ENCODE results near the gene GLTPD2. TPM values are rescaled to one million over a fixed set of nuclear protein-coding genes. Genes with fewer than 3 reads are reported as not detected.
"Not testable (repeated sequence)": the region's sequence is repeated elsewhere in the genome, so short reads cannot be mapped to it uniquely, and the experiment has no call there.

Gene GLTPD2
- total and polyA plus RNA-seq, 9 donors, result 0.41 to 2.2 (median 0.84) TPM; not detected in 1

DNA sequence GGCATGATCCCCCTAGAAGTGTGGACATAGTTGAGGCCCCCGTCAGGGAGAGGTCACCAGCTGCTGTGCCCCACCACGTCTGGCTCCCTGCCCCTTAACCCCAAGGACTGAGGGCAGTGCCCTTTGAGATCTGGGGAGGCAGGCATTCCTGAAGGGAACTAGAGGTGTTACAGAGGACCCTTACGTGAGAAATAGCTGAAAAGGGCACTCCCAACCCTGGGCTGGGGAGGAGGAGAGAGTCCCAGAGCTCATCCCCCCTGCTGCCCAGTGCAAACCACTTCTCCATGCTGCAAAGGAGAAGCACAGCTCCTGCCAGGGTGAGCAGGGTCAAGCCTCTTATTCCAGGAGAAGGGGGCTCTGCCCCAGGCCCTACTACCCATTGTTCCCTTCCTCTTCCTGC, 34.1 kb downstream of the GLTPD2 start:
- Histone ChIP-seq H3K9me3 (replicated peaks; ENCODE audit: control insufficient read depth, low read depth, low read length) (no peaks in the 10 kb centered on the region), H3K4me1 (ENCODE audit: control insufficient read depth, insufficient read depth, low read length) (no peaks in the 10 kb centered on the region), H3K27me3 (ENCODE audit: control insufficient read depth, insufficient read depth, low read length) (no peaks in the 10 kb centered on the region), H3K27ac (ENCODE audit: low read length) (no peak overlapping the region), H3K4me3 (ENCODE audit: low read length) (no peak overlapping the region), H3K36me3 (ENCODE audit: control insufficient read depth, insufficient read depth, low read length) (peaks cover 37% of the 10 kb centered on the region)
- no peak for DNase-seq
- WGBS (ENCODE audit: insufficient coverage), result 40% methylated on average over 1 of the region's 3 CpGs

DNA sequence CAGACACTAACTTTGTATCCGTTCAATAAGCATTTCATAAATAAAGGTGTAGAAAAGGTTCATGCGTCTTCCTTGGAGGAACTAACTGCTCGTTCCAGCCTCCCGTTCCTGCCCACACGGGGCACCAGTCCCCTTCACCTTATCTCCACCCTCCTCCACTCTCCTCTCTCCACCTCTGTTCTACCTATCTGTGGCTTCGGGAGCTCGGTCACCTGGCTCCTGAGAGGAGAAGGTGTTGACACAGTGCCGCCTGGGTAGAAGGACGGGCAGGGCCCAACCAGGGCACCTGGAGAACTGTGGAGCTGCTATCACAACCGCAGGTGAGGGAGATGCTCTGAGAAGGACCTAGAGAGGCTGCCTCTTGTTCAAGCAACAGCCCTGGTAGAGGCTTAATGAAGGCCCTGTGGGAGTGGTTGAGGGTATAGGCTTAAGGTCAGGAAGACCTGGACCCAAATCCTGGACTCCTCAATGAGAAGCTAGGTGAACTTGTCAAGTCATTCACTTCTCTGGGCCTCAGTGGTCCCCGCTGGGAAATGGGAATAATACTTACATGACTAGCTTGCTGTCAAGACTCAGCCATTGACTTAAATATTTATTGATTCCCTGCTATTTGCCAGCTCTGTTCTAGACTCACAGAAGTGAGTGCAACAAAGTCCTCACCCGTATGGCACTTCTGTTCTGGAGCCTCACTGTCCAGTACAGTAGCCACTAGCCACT, 34.8 kb downstream of the GLTPD2 start:
- no peaks in the 10 kb centered on the region for H3K27me3 ChIP-seq (ENCODE audit: control insufficient read depth, insufficient read depth, low read length)
- H3K36me3 ChIP-seq (ENCODE audit: control insufficient read depth, insufficient read depth, low read length), result peaks cover 31% of the 10 kb centered on the region
- WGBS (ENCODE audit: insufficient coverage), result 85% methylated on average over 3 of the region's 12 CpGs
- no peak overlapping the region for H3K27ac ChIP-seq (ENCODE audit: low read length)
- H3K9me3 ChIP-seq (replicated peaks; ENCODE audit: control insufficient read depth, low read depth, low read length), result no peaks in the 10 kb centered on the region
- no peaks in the 10 kb centered on the region for H3K4me1 ChIP-seq (ENCODE audit: control insufficient read depth, insufficient read depth, low read length)
- DNase-seq, result no peak
- H3K4me3 ChIP-seq (ENCODE audit: low read length), result no peak overlapping the region

DNA sequence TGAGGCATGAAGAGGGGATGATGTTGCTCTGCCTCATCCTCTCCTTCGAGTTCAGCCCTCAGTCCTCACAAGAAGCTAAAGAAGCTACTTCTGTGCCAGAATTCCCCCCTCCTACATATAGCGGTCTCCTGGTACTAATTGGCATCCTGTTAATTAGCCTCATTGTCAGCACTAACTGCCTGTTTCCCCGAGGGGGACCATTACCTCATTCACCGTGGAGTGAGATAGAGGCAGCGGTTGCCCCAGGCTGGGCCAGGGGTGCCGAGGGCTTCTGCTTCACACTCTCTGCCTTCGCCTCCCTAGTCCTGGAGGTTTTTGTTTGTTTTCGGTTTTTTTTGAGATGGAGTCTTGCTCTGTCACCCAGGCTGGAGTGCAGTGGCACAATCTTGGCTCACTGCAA, 38.6 kb downstream of the GLTPD2 start:
- DNase-seq, result no peak
- H3K36me3 ChIP-seq (ENCODE audit: control insufficient read depth, insufficient read depth, low read length), result peaks cover 14% of the 10 kb centered on the region
- no peaks in the 10 kb centered on the region for H3K4me1 ChIP-seq (ENCODE audit: control insufficient read depth, insufficient read depth, low read length)
- no peaks in the 10 kb centered on the region for H3K9me3 ChIP-seq (replicated peaks; ENCODE audit: control insufficient read depth, low read depth, low read length)
- H3K27me3 ChIP-seq (ENCODE audit: control insufficient read depth, insufficient read depth, low read length), result no peaks in the 10 kb centered on the region
- H3K4me3 ChIP-seq (ENCODE audit: low read length), result no peak overlapping the region
- H3K27ac ChIP-seq (ENCODE audit: low read length), result no peak overlapping the region
- WGBS (ENCODE audit: insufficient coverage), result 46% methylated on average over 6 of the region's 8 CpGs

DNA sequence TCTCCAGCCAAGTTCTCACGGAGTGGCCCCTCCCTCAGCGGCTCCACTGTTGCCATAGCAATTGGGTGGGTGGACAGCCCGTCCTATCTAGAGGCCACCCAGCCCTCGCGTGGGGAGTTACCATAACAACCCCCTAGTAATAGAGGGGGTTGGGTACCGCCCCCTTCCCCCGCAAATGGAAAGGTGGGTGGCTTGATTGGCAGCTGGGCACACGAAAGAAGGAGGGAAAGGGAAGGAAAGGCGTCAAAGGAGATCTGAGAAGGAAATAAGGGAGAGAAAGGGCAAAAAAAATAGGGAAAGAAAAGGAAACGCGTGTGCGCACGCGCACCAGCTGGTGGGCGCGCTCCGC, 44.0 kb downstream of the GLTPD2 start:
- H3K27me3 ChIP-seq (ENCODE audit: control insufficient read depth, insufficient read depth, low read length); H3K36me3 ChIP-seq (ENCODE audit: control insufficient read depth, insufficient read depth, low read length); H3K9me3 ChIP-seq (replicated peaks; ENCODE audit: control insufficient read depth, low read depth, low read length); DNase-seq: not testable (repeated sequence)
- Histone ChIP-seq H3K4me1 (ENCODE audit: control insufficient read depth, insufficient read depth, low read length) (peaks cover 25% of the 10 kb centered on the region), H3K27ac (ENCODE audit: low read length) (peak overlapping the region; percentile 84), H3K4me3 (ENCODE audit: low read length) (peak overlapping the region; percentile 56)
- WGBS (ENCODE audit: insufficient coverage), result 0% methylated on average over 10 of the region's 17 CpGs

DNA sequence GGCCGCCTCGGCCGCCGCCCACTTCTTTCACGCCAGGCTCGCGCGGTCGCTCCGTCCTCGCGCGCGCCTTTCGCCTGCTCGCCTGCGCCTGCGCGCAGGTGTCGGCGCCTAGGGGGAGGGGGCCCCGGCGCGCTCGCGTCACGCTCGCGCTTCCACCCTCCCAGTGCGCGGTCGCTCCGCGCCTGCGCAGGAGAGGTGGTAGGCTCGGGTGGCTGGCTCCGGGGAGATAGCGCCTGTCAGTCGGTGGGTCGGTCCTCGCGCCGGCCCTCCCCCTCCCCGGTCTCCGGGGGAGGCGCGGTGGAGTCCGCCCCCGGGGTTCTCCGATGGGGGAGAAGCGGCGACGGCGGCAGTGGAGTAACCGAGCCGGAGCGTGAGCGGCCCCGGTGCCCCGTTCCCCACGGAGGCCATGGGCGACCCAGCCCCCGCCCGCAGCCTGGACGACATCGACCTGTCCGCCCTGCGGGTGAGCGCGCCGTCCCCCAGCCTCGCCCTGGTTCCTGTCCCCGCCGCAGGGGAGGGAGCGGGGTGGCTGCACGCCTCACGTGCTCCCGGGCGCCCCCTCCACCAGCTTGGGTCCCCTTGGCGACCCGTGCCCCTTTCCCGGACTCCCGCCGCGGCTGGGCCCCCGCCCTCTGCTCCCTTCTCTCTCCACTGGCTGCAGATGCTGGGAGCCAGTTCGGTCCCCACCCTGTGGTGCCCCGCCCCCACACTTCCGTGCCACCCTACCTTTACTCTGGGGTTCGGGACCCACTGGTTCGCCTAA, 44.6 kb downstream of the GLTPD2 start, which contains the start of gene MINK1:
Gene MINK1 (plus strand): TSS at position 163 of the 763 bp plus-strand sequence. CDS start 244 bp downstream, at position 407.
- H3K27me3 ChIP-seq (ENCODE audit: control insufficient read depth, insufficient read depth, low read length), result no peaks in the 10 kb centered on the region
- H3K4me3 ChIP-seq (ENCODE audit: low read length), result peak within 1 kb of the TSS; percentile 84
- WGBS (ENCODE audit: insufficient coverage), result under 1% methylated on average over 75 of the region's 91 CpGs
- peaks cover 25% of the 10 kb centered on the region for H3K4me1 ChIP-seq (ENCODE audit: control insufficient read depth, insufficient read depth, low read length)
- H3K36me3 ChIP-seq (ENCODE audit: control insufficient read depth, insufficient read depth, low read length), result peaks cover 7% of the 10 kb centered on the region
- no peaks in the 10 kb centered on the region for H3K9me3 ChIP-seq (replicated peaks; ENCODE audit: control insufficient read depth, low read depth, low read length)
- peak; percentile 98 for DNase-seq
- H3K27ac ChIP-seq (ENCODE audit: low read length), result peak within 1 kb of the TSS; percentile 86

DNA sequence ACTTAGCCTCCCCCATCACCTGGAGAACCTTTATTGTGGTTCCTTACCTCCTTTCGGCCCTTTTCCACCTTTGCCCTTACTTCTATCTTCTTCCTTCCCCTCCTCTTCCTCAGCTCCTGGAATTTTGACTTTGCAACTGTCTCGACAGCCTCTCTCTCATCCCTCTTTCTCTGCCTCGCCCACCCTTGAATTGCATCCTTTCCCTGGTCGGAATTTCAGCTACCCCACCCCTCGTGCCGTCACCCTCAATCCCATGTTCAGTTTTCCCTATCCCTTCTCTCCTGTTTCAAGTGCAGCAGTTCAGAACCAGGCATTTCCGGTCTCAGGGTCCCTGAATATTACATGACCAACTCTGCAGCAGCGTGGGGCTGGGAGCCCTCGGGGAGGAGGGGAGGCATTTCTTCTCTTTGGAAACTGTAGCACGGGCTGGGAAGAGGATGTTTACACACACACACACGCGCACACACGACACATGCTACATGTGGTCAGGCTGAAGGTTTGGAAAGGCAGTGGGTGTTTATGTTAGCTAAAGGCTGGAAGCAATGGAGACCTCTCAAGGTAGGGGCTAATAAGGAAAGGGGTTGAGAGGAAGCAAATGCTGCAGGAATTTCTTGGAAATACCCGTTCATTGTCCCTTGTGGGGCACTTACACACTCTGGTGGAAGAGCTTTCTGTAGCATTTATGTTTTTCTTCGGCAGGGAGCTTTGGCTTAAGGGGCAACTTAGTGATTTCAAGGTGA, 45.3 kb downstream of the GLTPD2 start:
- peaks cover 25% of the 10 kb centered on the region for H3K4me1 ChIP-seq (ENCODE audit: control insufficient read depth, insufficient read depth, low read length)
- peak overlapping the region; percentile 86 for H3K27ac ChIP-seq (ENCODE audit: low read length)
- peak overlapping the region; percentile 84 for H3K4me3 ChIP-seq (ENCODE audit: low read length)
- 1% methylated on average over 8 of the region's 15 CpGs for WGBS (ENCODE audit: insufficient coverage)
- DNase-seq, result peak; percentile 79
- no peaks in the 10 kb centered on the region for H3K9me3 ChIP-seq (replicated peaks; ENCODE audit: control insufficient read depth, low read depth, low read length)
- H3K36me3 ChIP-seq (ENCODE audit: control insufficient read depth, insufficient read depth, low read length), result peaks cover 10% of the 10 kb centered on the region
- no peaks in the 10 kb centered on the region for H3K27me3 ChIP-seq (ENCODE audit: control insufficient read depth, insufficient read depth, low read length)

DNA sequence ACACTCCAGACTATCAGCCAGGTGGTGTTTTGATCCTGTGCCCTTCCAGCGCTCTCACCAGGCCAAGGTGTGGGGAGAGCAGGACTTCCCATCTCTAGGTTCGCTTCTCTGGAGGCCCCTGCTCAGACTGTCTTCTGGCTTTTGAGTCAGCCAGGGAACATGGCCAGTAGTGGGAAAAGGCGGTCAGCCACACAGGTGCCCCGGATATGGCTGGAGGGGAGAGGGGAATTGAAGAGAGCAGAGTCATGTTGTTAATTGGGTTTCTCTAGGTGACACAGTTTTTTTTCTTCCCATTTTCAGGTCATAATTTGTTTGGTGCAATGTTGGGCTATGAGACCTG, 45.9 kb downstream of the GLTPD2 start:
- no peaks in the 10 kb centered on the region for H3K9me3 ChIP-seq (replicated peaks; ENCODE audit: control insufficient read depth, low read depth, low read length)
- H3K27me3 ChIP-seq (ENCODE audit: control insufficient read depth, insufficient read depth, low read length), result no peaks in the 10 kb centered on the region
- H3K4me3 ChIP-seq (ENCODE audit: low read length), result peak overlapping the region; percentile 84
- H3K36me3 ChIP-seq (ENCODE audit: control insufficient read depth, insufficient read depth, low read length), result peaks cover 10% of the 10 kb centered on the region
- DNase-seq, result no peak
- peaks cover 25% of the 10 kb centered on the region for H3K4me1 ChIP-seq (ENCODE audit: control insufficient read depth, insufficient read depth, low read length)
- WGBS (ENCODE audit: insufficient coverage), result 28% methylated on average over 2 of the region's 4 CpGs
- peak overlapping the region; percentile 86 for H3K27ac ChIP-seq (ENCODE audit: low read length)

DNA sequence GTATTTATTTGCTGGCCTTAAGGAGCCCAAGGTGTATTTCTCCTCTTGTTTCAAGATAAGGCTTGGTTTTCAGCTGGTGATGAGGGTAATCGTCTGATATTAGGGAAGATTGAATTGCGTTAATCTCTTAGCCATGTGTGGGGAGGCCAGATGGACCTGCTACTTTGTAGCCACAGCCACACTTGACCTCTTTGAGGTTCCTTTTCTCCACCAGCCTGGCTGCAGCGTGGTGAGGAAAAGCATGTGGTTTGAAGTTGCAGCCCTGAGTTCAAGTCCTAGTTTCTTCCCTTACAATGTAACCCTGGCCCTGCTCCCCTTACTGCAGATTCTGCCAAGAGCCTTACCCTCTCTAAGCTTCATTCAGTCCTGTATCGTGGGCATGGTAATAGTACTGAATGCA, 47.5 kb downstream of the GLTPD2 start:
- 67% methylated on average over 1 of the region's 4 CpGs for WGBS (ENCODE audit: insufficient coverage)
- Histone ChIP-seq H3K4me3 (ENCODE audit: low read length) (no peak overlapping the region), H3K4me1 (ENCODE audit: control insufficient read depth, insufficient read depth, low read length) (peaks cover 25% of the 10 kb centered on the region)

DNA sequence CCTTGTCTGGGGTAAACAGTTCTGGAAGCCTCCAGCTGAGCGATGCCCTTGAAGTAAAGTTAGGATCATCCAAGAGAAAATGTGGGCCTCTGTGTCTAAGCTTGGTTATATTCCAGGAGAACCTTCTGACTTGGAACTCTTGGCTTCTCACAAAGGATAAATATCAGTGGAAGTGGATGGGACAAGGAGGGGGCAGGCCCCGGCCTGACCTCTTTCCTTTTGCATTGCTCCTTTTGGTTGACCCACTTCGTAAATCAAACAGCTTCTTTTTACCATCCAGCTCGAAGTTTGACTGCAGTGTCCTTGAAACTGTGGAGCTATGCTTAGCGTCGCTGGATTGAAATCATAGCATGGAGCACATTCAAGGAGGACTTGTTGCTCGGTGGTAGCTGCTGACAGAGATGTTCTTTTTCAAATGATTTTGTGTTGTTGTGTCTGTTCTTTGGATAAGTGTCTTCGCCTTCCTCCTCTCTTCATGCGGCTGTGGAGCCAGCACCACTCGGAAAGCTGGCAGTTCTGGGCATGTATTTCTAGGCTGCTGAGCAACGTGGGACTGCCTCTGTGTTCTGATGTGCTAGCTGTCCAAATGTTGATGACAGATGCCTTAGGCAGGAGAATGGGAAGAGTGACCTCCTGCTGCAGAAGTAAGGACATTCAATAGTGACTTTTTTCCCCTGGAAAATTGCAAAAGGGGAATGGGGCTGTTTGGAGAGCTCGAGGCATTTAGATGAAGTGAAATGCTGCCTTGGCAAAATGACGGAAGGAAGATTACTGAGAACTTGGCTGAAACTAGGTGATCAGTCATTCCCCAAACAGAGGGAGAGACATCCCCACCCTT, 48.9 kb downstream of the GLTPD2 start:
- Histone ChIP-seq H3K4me3 (ENCODE audit: low read length) (no peak overlapping the region), H3K9me3 (replicated peaks; ENCODE audit: control insufficient read depth, low read depth, low read length) (no peaks in the 10 kb centered on the region), H3K27me3 (ENCODE audit: control insufficient read depth, insufficient read depth, low read length) (no peaks in the 10 kb centered on the region), H3K36me3 (ENCODE audit: control insufficient read depth, insufficient read depth, low read length) (peaks cover 14% of the 10 kb centered on the region), H3K4me1 (ENCODE audit: control insufficient read depth, insufficient read depth, low read length) (peaks cover 25% of the 10 kb centered on the region), H3K27ac (ENCODE audit: low read length) (no peak overlapping the region)
- 51% methylated on average over 7 of the region's 13 CpGs for WGBS (ENCODE audit: insufficient coverage)
- DNase-seq, result no peak

More for the DNA sequence above, 47.5 kb downstream of the GLTPD2 start:
- Histone ChIP-seq H3K9me3 (replicated peaks; ENCODE audit: control insufficient read depth, low read depth, low read length) (no peaks in the 10 kb centered on the region), H3K27ac (ENCODE audit: low read length) (no peak overlapping the region), H3K27me3 (ENCODE audit: control insufficient read depth, insufficient read depth, low read length) (no peaks in the 10 kb centered on the region), H3K36me3 (ENCODE audit: control insufficient read depth, insufficient read depth, low read length) (peaks cover 14% of the 10 kb centered on the region)
- DNase-seq, result no peak

Data from muscle of leg (tissue), 11 donors.